Type B pancreatic cell (in vitro differentiated cells): ENCODE data around the gene S100A12. TPM values are rescaled to one million over a fixed set of nuclear protein-coding genes. Genes with fewer than 3 reads are reported as not detected.

Experiments used
- DNase-seq: peaks from one replicate; pipeline ENCODE4 v3.0.0; 2021; ENCODE audit warnings: mixed read lengths; ENCODE audit not compliant: unreplicated experiment; ENCODE audit errors: extremely low spot score
- H3K27ac Mint-ChIP-seq: 2 replicates; pipeline ENCODE4 v1.8.0; 2021; ENCODE audit warnings: mild to moderate bottlenecking, mixed read lengths
- H3K27me3 Mint-ChIP-seq: 2 replicates; pipeline ENCODE4 v1.8.0; 2021; ENCODE audit warnings: mixed read lengths
- H3K36me3 Mint-ChIP-seq: 2 replicates; pipeline ENCODE4 v1.8.0; 2021; ENCODE audit warnings: mixed read lengths
- H3K4me1 Mint-ChIP-seq: one replicate; pipeline ENCODE4 v1.8.0; 2021; ENCODE audit warnings: mixed read lengths; ENCODE audit not compliant: unreplicated experiment
- H3K4me3 Mint-ChIP-seq: 2 replicates; pipeline ENCODE4 v1.8.0; 2021; ENCODE audit warnings: mild to moderate bottlenecking, mixed read lengths
- H3K9me3 Mint-ChIP-seq: 2 replicates; pipeline ENCODE4 v1.8.0; 2021; ENCODE audit warnings: mixed read lengths
- total RNA-seq: library from RNA; stranded (reverse); gene quantifications from 2 replicates; pipeline ENCODE4 v1.2.1, GENCODE V29; 2021; ENCODE audit warnings: low replicate concordance
- TF ChIP-seq, protein P1 (sequence below): fragments of 200-600 bp; sonication (generic); conservative IDR thresholded peaks from 2 replicates; pipeline ENCODE4 v1.5.0; 2021; ENCODE audit warnings: antibody characterized with exemption, mild to moderate bottlenecking

The S100A12 gene
- total RNA-seq, 1 donor from 2014 or later = not detected

DNA sequence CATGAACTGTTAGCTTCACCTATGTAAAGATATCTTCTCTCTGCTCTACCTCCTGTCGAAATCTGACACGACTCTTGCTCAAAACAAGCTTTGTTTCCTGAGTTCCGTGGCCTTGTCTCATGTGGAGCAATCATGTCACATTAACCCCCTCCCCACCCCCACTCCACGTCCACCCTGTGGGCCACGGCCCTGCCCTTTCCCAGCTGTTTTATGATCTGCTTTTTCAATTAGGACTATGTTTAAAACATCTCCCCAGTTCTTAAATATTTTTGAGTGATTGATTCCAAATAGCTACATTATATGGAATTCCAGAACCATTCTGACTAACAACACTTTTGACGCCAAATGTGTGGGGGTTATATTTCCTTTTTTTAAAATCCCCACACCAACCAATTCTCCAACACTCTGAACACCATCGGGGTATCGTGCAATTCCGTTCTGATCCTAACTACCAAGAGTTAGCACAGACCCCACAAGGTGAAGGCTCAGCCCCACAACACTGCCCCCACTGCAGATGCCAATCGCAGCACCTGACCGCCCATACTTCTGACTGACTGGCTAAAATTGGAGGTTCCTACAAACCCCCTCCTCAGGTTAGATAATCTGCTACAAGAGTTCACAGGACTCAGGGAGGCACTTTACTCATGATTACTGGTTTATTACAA, 28.1 kb upstream of the S100A12 start:
- Mint-ChIP-seq H3K36me3 (no peaks in the 10 kb centered on the region), H3K27me3 (no peaks in the 10 kb centered on the region), H3K4me1 (no peaks in the 10 kb centered on the region), H3K4me3 (no peak overlapping the region), H3K9me3 (no peaks in the 10 kb centered on the region), H3K27ac (no peak overlapping the region)
- TF ChIP-seq, protein P1, sequence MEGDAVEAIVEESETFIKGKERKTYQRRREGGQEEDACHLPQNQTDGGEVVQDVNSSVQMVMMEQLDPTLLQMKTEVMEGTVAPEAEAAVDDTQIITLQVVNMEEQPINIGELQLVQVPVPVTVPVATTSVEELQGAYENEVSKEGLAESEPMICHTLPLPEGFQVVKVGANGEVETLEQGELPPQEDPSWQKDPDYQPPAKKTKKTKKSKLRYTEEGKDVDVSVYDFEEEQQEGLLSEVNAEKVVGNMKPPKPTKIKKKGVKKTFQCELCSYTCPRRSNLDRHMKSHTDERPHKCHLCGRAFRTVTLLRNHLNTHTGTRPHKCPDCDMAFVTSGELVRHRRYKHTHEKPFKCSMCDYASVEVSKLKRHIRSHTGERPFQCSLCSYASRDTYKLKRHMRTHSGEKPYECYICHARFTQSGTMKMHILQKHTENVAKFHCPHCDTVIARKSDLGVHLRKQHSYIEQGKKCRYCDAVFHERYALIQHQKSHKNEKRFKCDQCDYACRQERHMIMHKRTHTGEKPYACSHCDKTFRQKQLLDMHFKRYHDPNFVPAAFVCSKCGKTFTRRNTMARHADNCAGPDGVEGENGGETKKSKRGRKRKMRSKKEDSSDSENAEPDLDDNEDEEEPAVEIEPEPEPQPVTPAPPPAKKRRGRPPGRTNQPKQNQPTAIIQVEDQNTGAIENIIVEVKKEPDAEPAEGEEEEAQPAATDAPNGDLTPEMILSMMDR = no peak
- no peak for DNase-seq

DNA sequence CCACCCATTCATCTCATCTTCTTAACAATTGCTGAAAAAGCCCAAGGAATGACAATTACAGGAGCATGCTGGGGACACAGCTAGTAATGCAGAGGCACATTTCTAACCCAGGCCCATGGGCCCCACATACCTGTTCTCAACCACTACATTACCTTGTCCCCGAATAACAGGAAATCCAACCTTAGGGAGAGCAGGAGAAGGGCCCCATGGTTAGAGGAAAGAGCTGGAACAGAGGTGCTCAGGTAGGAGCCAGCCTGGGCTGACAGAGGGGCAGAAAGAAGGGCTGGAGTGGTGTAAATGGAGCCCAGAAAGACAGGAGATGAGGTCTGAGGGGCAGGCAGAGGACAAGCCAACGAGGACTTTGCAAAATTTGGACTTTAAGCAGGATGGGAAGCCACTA, 26.8 kb upstream of the S100A12 start:
- H3K27me3 Mint-ChIP-seq = no peaks in the 10 kb centered on the region
- no peaks in the 10 kb centered on the region for H3K36me3 Mint-ChIP-seq
- H3K27ac Mint-ChIP-seq = no peak overlapping the region
- H3K4me3 Mint-ChIP-seq = no peak overlapping the region
- TF ChIP-seq, protein P1 = no peak
- H3K9me3 Mint-ChIP-seq = no peaks in the 10 kb centered on the region
- DNase-seq = no peak
- no peaks in the 10 kb centered on the region for H3K4me1 Mint-ChIP-seq

DNA sequence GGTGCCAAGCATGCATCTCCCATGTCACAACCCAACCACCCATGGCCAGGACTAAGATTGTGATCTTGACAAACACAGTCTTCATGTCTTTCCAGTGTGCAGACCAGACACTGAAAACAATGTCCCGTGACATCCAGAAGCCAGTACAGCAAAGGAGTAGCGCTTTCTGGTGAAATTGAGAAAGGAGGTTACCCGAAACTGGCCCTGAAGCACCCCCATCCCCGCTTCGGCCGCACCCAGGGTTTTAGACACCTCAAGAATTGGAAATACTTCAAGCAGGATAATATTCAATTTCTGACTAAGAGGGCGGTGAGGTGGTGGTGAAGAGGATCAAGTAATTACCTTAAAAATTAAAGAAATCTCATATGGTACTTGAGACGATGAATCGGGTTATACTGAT, 26.0 kb upstream of the S100A12 start:
- H3K27ac Mint-ChIP-seq = no peak overlapping the region
- peaks cover 1% of the 10 kb centered on the region for H3K27me3 Mint-ChIP-seq
- no peaks in the 10 kb centered on the region for H3K9me3 Mint-ChIP-seq
- H3K4me3 Mint-ChIP-seq = no peak overlapping the region
- no peaks in the 10 kb centered on the region for H3K36me3 Mint-ChIP-seq
- no peaks in the 10 kb centered on the region for H3K4me1 Mint-ChIP-seq
- TF ChIP-seq, protein P1 = no peak
- no peak for DNase-seq

DNA sequence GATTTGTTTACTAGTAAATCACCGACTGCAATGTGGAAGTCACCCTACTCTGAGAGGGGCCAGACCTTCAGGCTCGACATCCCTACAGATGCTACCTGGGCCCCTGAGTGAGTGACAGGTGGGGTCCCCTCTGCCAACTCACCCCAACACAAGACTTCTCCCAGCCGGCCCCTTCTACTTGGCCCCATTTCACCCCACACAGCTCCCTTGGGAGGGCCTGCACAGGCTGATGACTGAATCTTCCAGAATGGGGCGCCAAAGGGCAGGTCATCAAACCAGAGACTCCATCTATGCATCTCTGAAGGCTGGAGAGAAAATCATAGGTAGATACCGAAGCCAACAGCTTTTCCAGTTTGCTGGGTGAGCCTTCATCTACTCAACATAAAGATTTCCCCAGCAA, 24.8 kb upstream of the S100A12 start:
- Mint-ChIP-seq H3K27me3 (peaks cover 7% of the 10 kb centered on the region), H3K27ac (no peak overlapping the region), H3K4me1 (no peaks in the 10 kb centered on the region)

DNA sequence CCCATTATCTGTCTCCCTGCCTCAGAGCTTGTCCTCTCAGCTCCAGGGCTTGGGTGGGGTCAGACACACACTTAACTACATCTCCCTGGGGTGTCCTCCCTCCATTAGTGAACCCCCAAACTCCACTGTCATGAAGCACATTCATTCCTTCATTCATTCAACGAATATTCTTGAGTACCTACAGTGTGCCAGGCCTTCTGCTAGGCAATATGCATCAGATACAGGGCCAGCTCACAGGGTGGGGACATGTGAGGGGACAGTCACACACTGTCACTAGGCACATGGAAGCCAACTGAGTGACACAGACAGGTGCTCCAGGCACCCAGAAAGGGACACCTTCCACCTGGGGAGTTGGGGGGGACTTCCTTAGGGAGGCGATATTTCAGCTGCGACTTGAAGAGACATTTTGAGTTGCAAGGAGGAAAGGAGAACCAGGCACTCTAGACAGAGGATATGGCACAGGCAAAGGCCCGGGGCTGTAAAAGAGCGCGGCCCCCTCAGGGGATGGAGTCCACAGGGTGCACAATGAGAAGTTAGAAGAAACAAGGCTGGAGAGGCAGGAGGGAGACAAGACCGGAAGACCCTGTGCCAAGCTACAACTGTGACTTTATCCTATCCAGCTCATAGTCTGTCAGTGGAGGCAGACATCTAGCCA, 24.1 kb upstream of the S100A12 start:
- DNase-seq = peak; percentile 32
- no peak overlapping the region for H3K4me3 Mint-ChIP-seq
- H3K27me3 Mint-ChIP-seq = peaks cover 8% of the 10 kb centered on the region
- no peaks in the 10 kb centered on the region for H3K9me3 Mint-ChIP-seq
- TF ChIP-seq, protein P1 = no peak
- H3K4me1 Mint-ChIP-seq = no peaks in the 10 kb centered on the region
- H3K27ac Mint-ChIP-seq = no peak overlapping the region
- H3K36me3 Mint-ChIP-seq = no peaks in the 10 kb centered on the region

More for the DNA sequence above, 24.8 kb upstream of the S100A12 start:
- TF ChIP-seq, protein P1 = no peak
- H3K36me3 Mint-ChIP-seq = no peaks in the 10 kb centered on the region
- DNase-seq = no peak
- no peaks in the 10 kb centered on the region for H3K9me3 Mint-ChIP-seq
- no peak overlapping the region for H3K4me3 Mint-ChIP-seq
